GM19043 (cell line): Measurements from ENCODE around the gene PDZD8.
A peak's percentile ranks its signal among the peaks of the same experiment; 100 is the strongest.

Experiments
- ATAC-seq: cut with Tn5 transposase; IDR thresholded peaks from one replicate; pipeline ENCODE4 v1.9.1; 2021; ENCODE audit warnings: low read depth; ENCODE audit not compliant: unreplicated experiment

PDZD8 gene

DNA sequence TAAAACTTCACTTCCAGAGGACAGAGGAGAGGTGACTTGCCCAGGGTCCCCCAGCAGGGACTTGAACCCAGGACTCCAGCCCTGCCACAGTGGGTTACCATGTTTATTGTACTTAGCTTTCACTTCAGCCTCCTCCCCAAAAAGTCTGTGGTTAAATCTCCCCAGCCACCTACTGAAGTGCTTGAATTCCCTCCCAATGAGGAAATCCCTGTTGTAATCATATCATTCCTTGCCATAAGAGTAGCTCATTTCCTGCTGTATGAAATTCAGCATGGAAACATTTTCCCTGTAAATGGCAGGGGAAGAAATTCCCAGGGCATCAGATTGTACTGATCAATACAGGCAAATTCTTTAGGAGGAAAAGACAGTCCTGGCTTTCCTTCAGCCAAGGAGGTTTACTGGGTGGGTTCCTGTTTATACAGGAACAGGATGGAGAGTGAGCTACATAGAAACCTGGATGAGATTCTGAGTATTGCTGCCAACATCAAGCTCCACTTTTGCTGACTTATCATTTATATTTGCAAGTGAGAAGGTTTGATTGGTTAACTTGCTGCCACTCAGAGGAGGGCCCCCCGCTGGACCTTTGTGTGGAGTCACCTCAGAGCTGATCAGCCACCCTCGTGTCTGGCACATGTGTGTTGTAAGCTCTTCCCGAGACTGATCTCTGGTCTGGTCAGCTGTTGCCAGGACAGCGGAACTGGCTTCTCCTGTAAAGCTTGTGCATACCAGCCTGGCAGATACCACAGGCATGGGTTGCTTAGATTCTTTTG lies 16.4 kb upstream of the PDZD8 start:
- ATAC-seq, result no peak

- no peak for ATAC-seq
Observed at GRCh38 chr10:117390420-117390819, 15.2 kb upstream of the PDZD8 start.

DNA sequence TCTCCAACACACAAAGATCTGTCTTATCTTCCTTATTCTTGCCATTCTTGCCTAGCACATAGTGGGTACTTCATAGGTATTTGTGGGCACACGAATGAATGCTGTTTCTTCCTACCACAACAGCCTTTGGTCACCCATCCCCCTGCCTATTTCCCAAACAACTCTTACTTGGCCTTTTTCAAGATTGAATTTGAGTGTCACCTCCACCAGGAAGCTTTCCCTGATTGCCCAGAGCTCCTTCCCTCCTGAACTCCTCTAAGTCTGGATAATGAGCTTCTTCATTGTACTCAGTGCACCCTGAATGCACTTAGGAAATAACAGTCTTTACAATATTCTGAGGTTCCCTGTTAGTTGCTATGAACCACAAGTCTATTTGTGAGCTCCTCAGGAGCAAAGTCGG lies 11.6 kb upstream of the PDZD8 start:
- no peak for ATAC-seq

DNA sequence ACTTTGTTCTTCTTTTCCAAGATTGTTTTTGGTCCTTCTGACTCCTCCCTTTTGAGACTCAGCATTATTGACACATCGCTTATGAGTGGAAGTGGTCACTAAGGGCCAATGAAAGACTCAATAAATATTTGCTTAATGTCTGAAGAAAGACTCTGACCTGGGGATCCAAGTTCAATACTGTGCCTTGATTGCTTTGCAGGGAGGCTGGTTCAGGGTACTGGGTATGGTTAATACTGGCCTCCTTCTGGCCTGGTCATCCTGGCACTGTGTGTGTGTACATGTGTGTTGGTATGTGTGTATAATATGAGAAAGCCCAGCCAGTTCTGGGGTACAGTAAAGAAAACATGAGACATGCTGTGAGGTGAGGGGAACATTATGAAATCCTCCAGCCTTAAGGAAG lies 7.6 kb upstream of the PDZD8 start:
- ATAC-seq, result no peak

DNA sequence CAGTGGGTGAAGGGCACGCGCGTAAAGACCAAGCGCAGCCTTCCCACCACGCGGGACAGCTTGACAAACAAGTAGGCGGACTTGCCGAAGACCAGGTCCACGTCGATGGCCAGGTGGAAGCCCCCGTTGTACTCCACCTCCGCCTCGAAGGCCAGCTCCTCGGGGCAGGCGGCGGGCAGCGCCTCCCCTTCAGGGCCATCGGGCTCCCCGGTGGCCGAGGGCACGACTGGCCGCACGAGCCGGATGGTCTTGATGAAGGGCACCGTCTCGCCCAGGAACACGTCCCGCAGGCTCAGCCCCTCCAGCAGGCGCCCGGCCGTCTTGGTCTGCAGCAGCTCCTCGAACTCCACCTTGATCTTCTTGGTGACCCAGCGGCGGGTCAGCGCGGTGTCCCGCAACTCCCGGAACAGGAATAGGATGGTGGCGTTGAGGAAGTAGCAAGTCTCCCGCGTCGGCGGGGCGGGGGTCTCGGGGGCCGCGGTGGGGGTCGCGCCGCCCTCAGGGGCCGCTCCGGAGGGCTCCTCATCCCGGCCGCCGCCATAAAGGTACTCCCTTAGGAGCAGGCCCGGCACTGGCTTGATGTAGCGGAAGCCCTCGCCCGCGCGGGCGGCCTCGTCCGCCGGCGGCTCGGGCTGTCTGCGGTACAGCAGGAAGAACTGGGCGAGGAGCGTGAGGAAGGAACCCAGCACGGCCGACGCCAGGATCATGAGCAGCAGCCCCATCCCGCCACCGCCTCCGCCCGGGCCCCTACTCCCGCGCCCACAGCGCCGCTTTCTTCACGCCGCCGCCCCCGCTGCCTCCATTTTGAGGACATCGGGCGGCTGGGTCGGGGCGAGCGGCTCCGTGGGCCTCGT lies 507 bp downstream of the PDZD8 start:
- peak; percentile 25 for ATAC-seq

GRCh38 chr10:117373823-117374505 lies 1.3 kb downstream of the PDZD8 start:
- peak; percentile 26 for ATAC-seq

- ATAC-seq, result no peak
Observed at GRCh38 chr10:117370205-117370604, 5.0 kb downstream of the PDZD8 start.

DNA sequence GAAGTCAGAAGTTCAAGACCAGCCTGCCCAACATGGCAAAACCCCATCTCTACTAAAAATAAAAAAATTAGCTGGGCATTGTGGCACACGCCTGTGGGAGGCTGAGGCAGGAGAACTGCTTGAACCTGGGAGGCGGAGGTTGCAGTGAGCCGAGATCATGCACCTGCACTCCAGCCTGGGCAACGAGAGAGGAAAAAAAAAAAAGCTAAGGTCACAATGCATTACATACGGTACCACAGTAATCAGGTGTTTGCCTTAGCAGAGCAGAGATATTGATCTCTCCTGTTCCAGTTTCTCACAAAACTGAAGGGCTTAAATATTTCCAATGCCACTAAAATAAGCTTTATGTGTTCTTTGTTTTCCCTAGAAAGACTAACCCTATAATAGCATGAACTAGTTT lies 7.5 kb downstream of the PDZD8 start:
- no peak for ATAC-seq

GRCh38 chr10:117366741-117367140 lies 8.5 kb downstream of the PDZD8 start:
- no peak for ATAC-seq

DNA sequence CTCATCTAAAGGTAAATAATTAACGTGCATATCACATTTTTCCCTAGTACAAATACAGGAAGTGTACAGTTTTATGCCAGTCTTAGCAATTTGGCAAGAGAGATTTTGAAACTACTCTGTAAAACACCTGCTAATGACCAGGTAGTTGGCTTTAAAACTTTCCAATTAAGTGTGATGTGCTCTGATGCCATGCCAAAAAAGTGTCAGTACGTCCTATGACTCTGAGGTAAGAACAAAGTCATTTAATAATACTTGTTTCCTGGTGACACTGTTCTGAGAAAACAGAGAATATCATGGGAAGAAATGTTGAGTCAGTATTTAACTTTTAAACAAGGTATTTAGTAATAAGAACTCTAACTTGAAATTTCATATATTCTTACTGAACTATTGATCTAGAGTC lies 9.6 kb downstream of the PDZD8 start:
- no peak for ATAC-seq

- ATAC-seq, result no peak
Observed at GRCh38 chr10:117364110-117364960, 10.9 kb downstream of the PDZD8 start.

DNA sequence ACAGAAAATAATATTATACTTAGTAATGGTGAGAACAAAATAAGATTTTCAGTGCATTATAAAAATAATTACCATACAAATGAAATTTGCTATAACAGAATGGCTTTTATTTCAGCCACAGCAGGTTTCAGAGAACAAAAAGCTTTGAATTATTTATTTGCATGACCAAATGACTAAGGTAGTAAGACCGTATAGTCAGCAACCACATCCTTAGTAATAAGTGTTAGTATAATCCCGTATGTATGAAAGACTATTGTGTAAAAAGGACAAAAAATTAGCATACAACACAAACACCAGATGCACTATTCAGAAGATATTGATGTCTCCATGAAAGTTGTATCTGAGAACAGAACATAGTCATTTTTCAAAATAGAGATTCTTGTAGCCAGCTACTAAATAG lies 12.2 kb downstream of the PDZD8 start:
- ATAC-seq, result peak; percentile 36

DNA sequence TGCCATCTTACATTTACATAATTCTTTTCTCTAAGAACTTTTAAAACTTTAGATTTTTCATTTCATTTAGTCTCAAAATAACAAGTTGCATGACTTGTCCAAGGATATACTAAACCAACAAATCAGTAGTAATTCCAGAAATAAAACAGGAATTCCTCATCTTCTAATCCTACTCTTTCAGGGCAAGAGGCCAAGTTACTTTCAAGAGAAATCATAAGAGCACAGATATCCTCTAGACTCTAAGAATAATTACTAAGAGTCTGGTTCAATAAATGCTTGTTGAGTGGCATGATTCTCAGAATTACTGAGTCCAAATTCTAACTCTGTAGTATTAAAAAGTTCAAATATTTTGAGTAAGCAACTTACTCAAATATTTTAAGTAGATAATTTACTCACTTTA lies 12.9 kb downstream of the PDZD8 start:
- ATAC-seq, result no peak

- peak; percentile 76 for ATAC-seq
Observed at GRCh38 chr10:117360994-117361667, 14.1 kb downstream of the PDZD8 start.

- no peak for ATAC-seq
Observed at GRCh38 chr10:117360016-117360415, 15.2 kb downstream of the PDZD8 start.

DNA sequence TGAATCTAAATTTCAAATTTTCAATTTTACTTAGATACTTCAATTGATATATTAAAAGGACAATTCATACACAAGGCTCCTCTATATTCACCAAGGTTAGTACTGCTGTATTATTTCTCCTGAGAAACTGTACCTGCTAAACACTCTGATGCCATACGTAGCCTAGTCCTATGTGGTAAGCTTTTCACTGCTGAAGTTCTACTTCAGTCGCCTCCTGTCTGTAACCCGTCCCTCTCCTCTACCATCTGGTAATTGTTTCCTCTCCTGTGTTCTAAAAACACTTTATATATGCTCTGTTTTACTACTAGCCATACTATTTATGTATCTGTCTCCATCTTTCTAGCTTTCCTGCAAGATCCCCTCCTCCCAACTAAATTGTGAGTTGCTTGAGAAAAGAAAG lies 20.2 kb downstream of the PDZD8 start:
- no peak for ATAC-seq

GRCh38 chr10:117353684-117354083 lies 21.6 kb downstream of the PDZD8 start:
- no peak for ATAC-seq

GRCh38 chr10:117352724-117353123 lies 22.5 kb downstream of the PDZD8 start:
- ATAC-seq, result no peak

DNA sequence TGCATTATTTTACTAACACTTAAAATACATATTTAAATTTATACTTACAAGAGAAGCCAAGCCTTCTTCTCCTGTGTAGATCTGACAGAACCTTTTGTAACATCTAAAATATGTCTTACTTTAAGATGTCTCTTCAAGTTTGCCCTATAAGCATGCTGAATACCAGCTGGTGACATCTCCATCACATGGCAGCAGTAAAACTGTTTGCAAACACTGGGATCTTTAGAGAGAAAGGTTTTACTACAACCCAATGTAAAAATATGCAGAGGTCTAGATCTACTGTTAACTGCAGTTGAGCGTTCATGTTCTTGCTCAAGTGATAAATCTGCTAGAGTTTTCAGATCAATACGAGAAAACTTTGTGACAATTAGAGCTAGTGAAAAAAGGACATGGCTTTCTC lies 23.2 kb downstream of the PDZD8 start:
- ATAC-seq, result no peak

GRCh38 chr10:117351558-117351957 lies 23.7 kb downstream of the PDZD8 start:
- no peak for ATAC-seq
